ENCODE results near the gene FAM114A1.

DNA sequence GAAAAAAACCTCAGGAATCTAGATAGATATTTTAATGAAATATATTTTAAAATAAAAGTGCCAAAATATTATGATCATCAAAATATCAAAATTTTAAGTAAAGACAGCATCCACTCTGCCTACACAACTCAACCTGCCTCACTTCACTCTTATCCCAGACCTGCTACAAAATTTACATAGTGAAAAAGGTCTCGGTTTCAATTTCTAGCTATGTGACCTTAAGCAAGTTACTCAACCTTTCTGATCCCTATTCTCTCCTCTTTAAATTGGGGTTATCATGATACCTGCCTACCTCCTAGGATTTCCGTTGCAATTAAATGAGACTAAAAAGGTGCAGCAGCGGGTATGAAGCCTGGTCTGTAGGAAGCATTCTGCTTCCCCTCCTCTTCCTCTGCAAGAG lies 72.9 kb downstream of the FAM114A1 start:
- TF ChIP-seq, protein P1, sequence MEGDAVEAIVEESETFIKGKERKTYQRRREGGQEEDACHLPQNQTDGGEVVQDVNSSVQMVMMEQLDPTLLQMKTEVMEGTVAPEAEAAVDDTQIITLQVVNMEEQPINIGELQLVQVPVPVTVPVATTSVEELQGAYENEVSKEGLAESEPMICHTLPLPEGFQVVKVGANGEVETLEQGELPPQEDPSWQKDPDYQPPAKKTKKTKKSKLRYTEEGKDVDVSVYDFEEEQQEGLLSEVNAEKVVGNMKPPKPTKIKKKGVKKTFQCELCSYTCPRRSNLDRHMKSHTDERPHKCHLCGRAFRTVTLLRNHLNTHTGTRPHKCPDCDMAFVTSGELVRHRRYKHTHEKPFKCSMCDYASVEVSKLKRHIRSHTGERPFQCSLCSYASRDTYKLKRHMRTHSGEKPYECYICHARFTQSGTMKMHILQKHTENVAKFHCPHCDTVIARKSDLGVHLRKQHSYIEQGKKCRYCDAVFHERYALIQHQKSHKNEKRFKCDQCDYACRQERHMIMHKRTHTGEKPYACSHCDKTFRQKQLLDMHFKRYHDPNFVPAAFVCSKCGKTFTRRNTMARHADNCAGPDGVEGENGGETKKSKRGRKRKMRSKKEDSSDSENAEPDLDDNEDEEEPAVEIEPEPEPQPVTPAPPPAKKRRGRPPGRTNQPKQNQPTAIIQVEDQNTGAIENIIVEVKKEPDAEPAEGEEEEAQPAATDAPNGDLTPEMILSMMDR (IDR thresholded peaks at IDR 0.05; ENCODE audit: low read depth, low read length) = no peak
- no peak for TF ChIP-seq EZH2phosphoT487 (IDR thresholded peaks at IDR 0.05; ENCODE audit: low read depth)

All from OCI-LY3 (cell line).